Neuronal stem cell (in vitro differentiated cells): ENCODE results near the gene SPATA16.
"Not testable (repeated sequence)": the region's sequence is repeated elsewhere in the genome, so short reads cannot be mapped to it uniquely, and the experiment has no call there.

Experiments used
- DNase-seq: peaks from one replicate; pipeline ENCODE4 v3.0.0-alpha.2; 2013; ENCODE audit warnings: low spot score
- H2AFZ ChIP-seq: one replicate; pipeline ENCODE4 v1.6.1; 2013; ENCODE audit warnings: mild to moderate bottlenecking, low read length, inconsistent platforms
- H2AK5ac ChIP-seq: 2 replicates; pipeline ENCODE4 v1.6.1; 2013; ENCODE audit warnings: low read depth, mild to moderate bottlenecking, inconsistent platforms, low read length, moderate library complexity, mixed read lengths
- H2BK120ac ChIP-seq: 2 replicates; pipeline ENCODE4 v1.6.1; 2013; ENCODE audit warnings: low read depth, mild to moderate bottlenecking, inconsistent platforms, low read length, moderate library complexity, mixed read lengths
- H2BK12ac ChIP-seq: one replicate; pipeline ENCODE4 v1.6.1; 2013; ENCODE audit warnings: low read length, inconsistent platforms
- H2BK15ac ChIP-seq: 2 replicates; pipeline ENCODE4 v1.6.1; 2013; ENCODE audit warnings: mild to moderate bottlenecking, low read length, inconsistent platforms, mixed read lengths
- H2BK5ac ChIP-seq: one replicate; pipeline ENCODE4 v1.6.1; 2013; ENCODE audit warnings: inconsistent platforms, mild to moderate bottlenecking, low read length, moderate library complexity
- H3K14ac ChIP-seq: one replicate; pipeline ENCODE4 v1.6.1; 2013; ENCODE audit warnings: low read length, inconsistent platforms
- H3K18ac ChIP-seq: 2 replicates; pipeline ENCODE4 v1.6.1; 2013; ENCODE audit warnings: low read length, inconsistent platforms
- H3K23ac ChIP-seq: 2 replicates; pipeline ENCODE4 v1.6.1; 2013; ENCODE audit warnings: low read depth, mild to moderate bottlenecking, mixed read lengths, low read length, inconsistent platforms; ENCODE audit not compliant: poor library complexity
- H3K27ac ChIP-seq: replicated peaks from 3 replicates; pipeline ENCODE4 v1.5.1; 2013; ENCODE audit warnings: low read length, inconsistent platforms
- H3K27me3 ChIP-seq, 3 experiments: 2 replicates each; pipeline ENCODE4 v1.6.1; 2013; ENCODE audit warnings: low read length in 3 of 3, mild to moderate bottlenecking in 2 of 3, inconsistent platforms in 1 of 3, low read depth in 1 of 3, mixed read lengths in 1 of 3, moderate library complexity in 1 of 3; ENCODE audit not compliant: control insufficient read depth in 3 of 3, insufficient read depth in 3 of 3
- H3K36me3 ChIP-seq, 2 donors: replicated peaks in 1 of 2; 2 replicates each; pipeline ENCODE4 v1.6.1; 2013; ENCODE audit warnings: low read length in 2 of 2; ENCODE audit not compliant: control insufficient read depth in 2 of 2, insufficient read depth in 2 of 2
- H3K4ac ChIP-seq: 2 replicates; pipeline ENCODE4 v1.6.1; 2013; ENCODE audit warnings: inconsistent platforms, mild to moderate bottlenecking, low read length, moderate library complexity
- H3K4me1 ChIP-seq, 2 donors: 1 replicate in 1 of 2; 2 replicates in 1 of 2; pipeline ENCODE4 v1.6.1; 2013; ENCODE audit warnings: low read length in 2 of 2, low read depth in 1 of 2; ENCODE audit not compliant: control insufficient read depth in 2 of 2, insufficient read depth in 1 of 2
- H3K4me2 ChIP-seq: one replicate; pipeline ENCODE4 v1.6.1; 2013; ENCODE audit warnings: mild to moderate bottlenecking, low read length, inconsistent platforms; ENCODE audit not compliant: insufficient read depth, poor library complexity, severe bottlenecking
- H3K4me3 ChIP-seq, 2 donors: 2 replicates each; pipeline ENCODE4 v1.5.1; 2013; ENCODE audit warnings: low read length in 2 of 2, mild to moderate bottlenecking in 2 of 2, inconsistent platforms in 1 of 2, moderate library complexity in 1 of 2
- H3K79me1 ChIP-seq: one replicate; pipeline ENCODE4 v1.6.1; 2013; ENCODE audit warnings: low read depth, mild to moderate bottlenecking, inconsistent platforms, low read length, moderate library complexity
- H3K9ac ChIP-seq: one replicate; pipeline ENCODE4 v1.6.1; 2013; ENCODE audit warnings: mild to moderate bottlenecking, low read depth, low read length, inconsistent platforms; ENCODE audit not compliant: poor library complexity
- H3K9me3 ChIP-seq, 2 donors: replicated peaks in 1 of 2; 2 replicates each; pipeline versions ENCODE3 to v1.6.1; 2013; ENCODE audit warnings: low read length in 2 of 2, mild to moderate bottlenecking in 2 of 2, inconsistent platforms in 1 of 2, low read depth in 1 of 2, mixed read lengths in 1 of 2, moderate library complexity in 1 of 2; ENCODE audit not compliant: control insufficient read depth in 2 of 2, insufficient read depth in 1 of 2
- H4K8ac ChIP-seq: one replicate; pipeline ENCODE4 v1.6.1; 2013; ENCODE audit warnings: low read depth, mild to moderate bottlenecking, inconsistent platforms, low read length, moderate library complexity
- H4K91ac ChIP-seq: one replicate; pipeline ENCODE4 v1.6.1; 2013; ENCODE audit warnings: low read length, low read depth, mild to moderate bottlenecking, inconsistent platforms; ENCODE audit not compliant: poor library complexity
- WGBS, 2 donors: extraction: QIAGEN DNeasy Blood & Tissue Kit; methylation state at CpG; one replicate each; pipeline ENCODE4 v1.1.7; 2013; ENCODE audit warnings: missing lambda C conversion rate in 2 of 2, mixed read lengths in 1 of 2; ENCODE audit not compliant: insufficient read length in 2 of 2, insufficient replicate concordance in 1 of 2; ENCODE audit errors: extremely low coverage in 2 of 2; 5-methylcytosine and 5-hydroxymethylcytosine counted together

The SPATA16 gene

GRCh38 chr3:172869784-172870518, 271.1 kb downstream of the SPATA16 start:
- H3K23ac ChIP-seq: no peak overlapping the region
- H3K27ac ChIP-seq: no peak overlapping the region
- H2BK15ac ChIP-seq: no peak overlapping the region
- no peak overlapping the region for H2BK5ac ChIP-seq
- no peak overlapping the region for H3K4me3 ChIP-seq
- H3K36me3 ChIP-seq: no peaks in the 10 kb centered on the region
- H3K4me1 ChIP-seq: no peaks in the 10 kb centered on the region
- no peak overlapping the region for H3K4ac ChIP-seq
- WGBS, 2 donors: no CpG with 5 or more reads among the region's 3 CpGs
- no peak for DNase-seq
- no peak overlapping the region for H2AK5ac ChIP-seq
- no peak overlapping the region for H3K9ac ChIP-seq
- H2BK120ac ChIP-seq: no peak overlapping the region
- no peaks in the 10 kb centered on the region for H3K27me3 ChIP-seq
- H3K4me2 ChIP-seq: no peak overlapping the region
- H3K18ac ChIP-seq: no peak overlapping the region
- H2BK12ac ChIP-seq: no peak overlapping the region
- no peak overlapping the region for H4K8ac ChIP-seq
- no peak overlapping the region for H3K14ac ChIP-seq
- H2AFZ ChIP-seq: no peak overlapping the region
- peaks cover 0 to 1% of the 10 kb centered on the region in 2 donors for H3K9me3 ChIP-seq
- no peak overlapping the region for H4K91ac ChIP-seq
- no peaks in the 10 kb centered on the region for H3K79me1 ChIP-seq

GRCh38 chr3:172869368-172869771, 271.7 kb downstream of the SPATA16 start:
- Histone ChIP-seq H4K8ac (no peak overlapping the region), H2BK120ac (no peak overlapping the region), H3K27ac (no peak overlapping the region), H2AFZ (no peak overlapping the region), H2BK15ac (no peak overlapping the region), H3K4me3 (no peak overlapping the region), H3K14ac (no peak overlapping the region), H3K9ac (no peak overlapping the region), H4K91ac (no peak overlapping the region), H2BK12ac (no peak overlapping the region), H3K36me3 (no peaks in the 10 kb centered on the region), H3K18ac (no peak overlapping the region), H3K27me3 (no peaks in the 10 kb centered on the region), H3K79me1 (no peaks in the 10 kb centered on the region), H3K4me2 (no peak overlapping the region), H3K4me1 (no peaks in the 10 kb centered on the region), H2BK5ac (no peak overlapping the region), H3K9me3 (peaks cover 0 to 1% of the 10 kb centered on the region in 2 donors), H3K4ac (no peak overlapping the region), H2AK5ac (no peak overlapping the region), H3K23ac (no peak overlapping the region)
- no CpG with 5 or more reads among the region's 3 CpGs for WGBS, 2 donors
- DNase-seq: no peak

GRCh38 chr3:172868582-172869200, 272.3 kb downstream of the SPATA16 start:
- Histone ChIP-seq H3K36me3 (no peaks in the 10 kb centered on the region), H3K9me3 (peaks cover 0 to 1% of the 10 kb centered on the region in 2 donors), H2AK5ac (no peak overlapping the region), H2BK15ac (no peak overlapping the region), H3K4me3 (no peak overlapping the region), H3K23ac (no peak overlapping the region), H3K18ac (no peak overlapping the region), H3K4me2 (no peak overlapping the region), H3K79me1 (no peaks in the 10 kb centered on the region), H2BK12ac (no peak overlapping the region), H3K9ac (no peak overlapping the region), H2BK5ac (no peak overlapping the region), H3K4me1 (no peaks in the 10 kb centered on the region), H4K8ac (no peak overlapping the region), H2BK120ac (no peak overlapping the region), H3K4ac (no peak overlapping the region), H4K91ac (no peak overlapping the region), H3K14ac (no peak overlapping the region), H2AFZ (no peak overlapping the region), H3K27me3 (no peaks in the 10 kb centered on the region), H3K27ac (no peak overlapping the region)
- no peak for DNase-seq
- WGBS, 2 donors: no CpG with 5 or more reads among the region's 2 CpGs

GRCh38 chr3:172866726-172867350, 274.2 kb downstream of the SPATA16 start:
- H2BK120ac ChIP-seq, H3K36me3 ChIP-seq, H3K18ac ChIP-seq, DNase-seq, H3K4me3 ChIP-seq, H3K9ac ChIP-seq, H2BK5ac ChIP-seq, H3K4me2 ChIP-seq, H3K27me3 ChIP-seq, H3K9me3 ChIP-seq, H3K27ac ChIP-seq, H3K4ac ChIP-seq, H2BK15ac ChIP-seq, H2AFZ ChIP-seq, H2BK12ac ChIP-seq, H4K8ac ChIP-seq, H3K4me1 ChIP-seq, H3K23ac ChIP-seq, H4K91ac ChIP-seq, H3K79me1 ChIP-seq, H3K14ac ChIP-seq, H2AK5ac ChIP-seq: not testable (repeated sequence)
- no CpG with 5 or more reads among the region's 38 CpGs for WGBS, 2 donors
